SK-N-SH (cell line): ENCODE measurements around the gene ST6GALNAC6. TPM values are rescaled to one million over a fixed set of nuclear protein-coding genes. Genes with fewer than 3 reads are reported as not detected.

ENCODE experiments used
- CTCF ChIA-PET: fragments of 300-600, 350-600 bp; formaldehyde crosslinking; extraction: SDS; loops from one replicate; lab custom pipeline; 2021; lab: Yijun Ruan, JAX
- POLR2A ChIA-PET: fragments of 350-600 bp; sonication (Branson Sonifier 250); formaldehyde crosslinking; extraction: SDS; loops from one replicate; lab custom pipeline; 2020; ENCODE audit warnings: antibody characterized with exemption, inconsistent platforms; lab: Yijun Ruan, JAX
- DNase-seq: peaks from one replicate; pipeline ENCODE4 v3.0.0; 2012
- H2AFZ ChIP-seq: fragments of 200-600 bp; sonication (generic); 2 replicates; pipeline ENCODE4 v1.8.1; 2016; ENCODE audit warnings: antibody characterized with exemption, mild to moderate bottlenecking, low read depth
- H3F3A ChIP-seq: fragments of 200-600 bp; sonication (generic); replicated peaks from 2 replicates; pipeline ENCODE3; 2016; ENCODE audit warnings: antibody characterized with exemption, mild to moderate bottlenecking; ENCODE audit not compliant: insufficient read depth
- H3K27ac ChIP-seq, 2 experiments: fragments of 200-500 bp in 1 of 2; fragments of 200-600 bp in 1 of 2; sonication (Bioruptor generic) in 1 of 2; sonication (generic), shearing (Covaris generic) in 1 of 2; 2 replicates each; pipeline versions ENCODE4 v1.5.1 to v1.6.1; 2014 to 2016; ENCODE audit warnings: low read depth in 2 of 2, inconsistent platforms in 1 of 2, low read length in 1 of 2, mild to moderate bottlenecking in 1 of 2, mixed read lengths in 1 of 2
- H3K27me3 ChIP-seq: fragments of 200-600 bp; sonication (generic), shearing (Covaris generic); 2 replicates; pipeline ENCODE4 v1.6.1; 2016; ENCODE audit warnings: mixed run types; ENCODE audit not compliant: insufficient read depth
- H3K36me3 ChIP-seq, 2 experiments: fragments of 200-500 bp in 1 of 2; fragments of 200-600 bp in 1 of 2; sonication (Bioruptor generic) in 1 of 2; sonication (generic) in 1 of 2; replicated peaks in 1 of 2; 2 replicates each; pipeline versions ENCODE3 to v1.5.1; 2014 to 2016; ENCODE audit warnings: low read length in 1 of 2, mild to moderate bottlenecking in 1 of 2; ENCODE audit not compliant: insufficient read depth in 2 of 2, control insufficient read depth in 1 of 2
- H3K4me1 ChIP-seq, 2 experiments: fragments of 200-500 bp in 1 of 2; fragments of 200-600 bp in 1 of 2; sonication (Bioruptor generic) in 1 of 2; sonication (generic), shearing (Covaris generic) in 1 of 2; 2 replicates each; pipeline versions ENCODE4 v1.5.1 to v1.6.1; 2014 to 2016; ENCODE audit warnings: low read depth in 1 of 2, low read length in 1 of 2, mixed run types in 1 of 2; ENCODE audit not compliant: insufficient read depth in 2 of 2, control insufficient read depth in 1 of 2
- H3K4me2 ChIP-seq: fragments of 200-600 bp; sonication (generic), shearing (Covaris generic); 2 replicates; pipeline ENCODE4 v1.6.1; 2017; ENCODE audit warnings: mixed run types
- H3K4me3 ChIP-seq, 2 experiments: fragments of 200-500 bp in 1 of 2; fragments of 200-600 bp in 1 of 2; sonication (Bioruptor generic) in 1 of 2; sonication (generic), shearing (Covaris generic) in 1 of 2; 2 replicates each; pipeline versions ENCODE4 v1.5.1 to v1.8.1; 2014 to 2016; ENCODE audit warnings: low read depth in 2 of 2, inconsistent platforms in 1 of 2, low read length in 1 of 2, mild to moderate bottlenecking in 1 of 2, mixed read lengths in 1 of 2, moderate library complexity in 1 of 2
- H3K79me2 ChIP-seq: fragments of 200-600 bp; sonication (generic); 2 replicates; pipeline ENCODE4 v1.8.1; 2017; ENCODE audit warnings: mild to moderate bottlenecking; ENCODE audit not compliant: insufficient read depth
- H3K9ac ChIP-seq: fragments of 200-600 bp; sonication (generic); 2 replicates; pipeline ENCODE4 v1.6.1; 2017; ENCODE audit warnings: mixed run types
- H3K9me2 ChIP-seq: fragments of 200-600 bp; sonication (generic); 2 replicates; pipeline ENCODE4 v1.6.1; 2017; ENCODE audit warnings: mixed run types
- H3K9me3 ChIP-seq: fragments of 200-600 bp; sonication (generic); 2 replicates; pipeline ENCODE4 v1.6.1; 2017; ENCODE audit warnings: mixed run types, mild to moderate bottlenecking, moderate library complexity
- H4K20me1 ChIP-seq: fragments of 200-600 bp; sonication (generic); 2 replicates; pipeline ENCODE4 v1.6.1; 2017; ENCODE audit warnings: mild to moderate bottlenecking, mixed run types; ENCODE audit not compliant: insufficient read depth
- GABPA ChIP-seq: IDR thresholded peaks from 2 replicates; pipeline ENCODE4 v1.4.0; 2012; ENCODE audit warnings: low read depth, mild to moderate bottlenecking
- IRF3 ChIP-seq: fragments of 150-350 bp; IDR thresholded peaks from 2 replicates; pipeline ENCODE4 v1.6.1; 2016; ENCODE audit warnings: mild to moderate bottlenecking, low read depth, low read length
- NFIC ChIP-seq: IDR thresholded peaks from 2 replicates; pipeline ENCODE4 v1.4.0; 2012; ENCODE audit warnings: borderline replicate concordance
- RAD21 ChIP-seq: IDR thresholded peaks from 2 replicates; pipeline ENCODE4 v1.6.1; 2012; ENCODE audit warnings: mild to moderate bottlenecking, low read length
- RFX5 ChIP-seq: IDR thresholded peaks from 2 replicates; pipeline ENCODE4 v1.6.1; 2012; ENCODE audit warnings: mild to moderate bottlenecking, improper control_type of control experiment, low read length
- RXRA ChIP-seq: IDR thresholded peaks from 2 replicates; pipeline ENCODE4 v1.4.0; 2012; ENCODE audit warnings: low read depth, mild to moderate bottlenecking, borderline replicate concordance
- TAF1 ChIP-seq: IDR thresholded peaks from 2 replicates; pipeline ENCODE4 v1.6.1; 2012; ENCODE audit warnings: low read depth, mild to moderate bottlenecking, low read length, moderate library complexity, borderline replicate concordance
- TCF12 ChIP-seq: IDR thresholded peaks from 2 replicates; pipeline ENCODE4 v1.4.0; 2012
- WGBS: methylation state at CpG from one replicate; pipeline ENCODE4 v1.1.6; 2017; ENCODE audit warnings: low lambda C conversion rate; 5-methylcytosine and 5-hydroxymethylcytosine counted together
- polyA plus RNA-seq, 3 experiments: library from polyadenylated mRNA; depleted of rRNA; stranded (reverse); fragments of >200 nt; gene quantifications; 2 replicates each; pipeline ENCODE4 v1.2.3, GENCODE V29; 2012
- TF ChIP-seq, protein P1 (sequence below): IDR thresholded peaks from 2 replicates; pipeline ENCODE4 v1.4.0; 2012; ENCODE audit warnings: low read depth, borderline replicate concordance
- TF ChIP-seq, protein P2 (sequence below): fragments of 200-600 bp; sonication (generic); IDR thresholded peaks from 2 replicates; pipeline ENCODE4 v1.6.1; 2017; ENCODE audit warnings: antibody characterized with exemption, mild to moderate bottlenecking, moderate library complexity

Gene ST6GALNAC6
- polyA plus RNA-seq, 1 of the 3 experiments (the other 2 are of a cell fraction) = 34.8 TPM

- Histone ChIP-seq H3K9ac (no peak overlapping the region), H3K27ac (no peak overlapping the region), H3K79me2 (peaks cover 7% of the 10 kb centered on the region; the same call in 1 of the 2 replicates), H2AFZ (no peak overlapping the region), H4K20me1 (no peaks in the 10 kb centered on the region), H3K9me3 (no peaks in the 10 kb centered on the region), H3K4me1 (peaks cover 9 to 37% of the 10 kb centered on the region in 2 experiments; a peak in 2 of 4 replicates), H3K27me3 (no peaks in the 10 kb centered on the region), H3K36me3 (peaks cover 0 to 12% of the 10 kb centered on the region in 2 experiments), H3K4me2 (no peak overlapping the region), H3K9me2 (no peaks in the 10 kb centered on the region), H3F3A (no peaks in the 10 kb centered on the region), H3K4me3 (no peak overlapping the region)
- DNase-seq = peak; percentile 77
- ChIA-PET POLR2A (interaction anchor here (0.9 kb wide), 2 partner anchors 11 to 42 kb away, joined by 3 read pairs; no protein-coding TSS in a partner anchor), CTCF (interaction anchor here (0.6 to 10.6 kb wide), 11 partner anchors 9 to 168 kb away, joined by 3 to 116 read pairs (median 7); partner anchors contain the start of genes CDK9, ENG and TOR2A)
- TF ChIP-seq NFIC (no peak), RAD21 (no peak), GABPA (no peak), TAF1 (no peak), IRF3 (no peak), RXRA (no peak), TCF12 (no peak), RFX5 (no peak)
- TF ChIP-seq, protein P1, sequence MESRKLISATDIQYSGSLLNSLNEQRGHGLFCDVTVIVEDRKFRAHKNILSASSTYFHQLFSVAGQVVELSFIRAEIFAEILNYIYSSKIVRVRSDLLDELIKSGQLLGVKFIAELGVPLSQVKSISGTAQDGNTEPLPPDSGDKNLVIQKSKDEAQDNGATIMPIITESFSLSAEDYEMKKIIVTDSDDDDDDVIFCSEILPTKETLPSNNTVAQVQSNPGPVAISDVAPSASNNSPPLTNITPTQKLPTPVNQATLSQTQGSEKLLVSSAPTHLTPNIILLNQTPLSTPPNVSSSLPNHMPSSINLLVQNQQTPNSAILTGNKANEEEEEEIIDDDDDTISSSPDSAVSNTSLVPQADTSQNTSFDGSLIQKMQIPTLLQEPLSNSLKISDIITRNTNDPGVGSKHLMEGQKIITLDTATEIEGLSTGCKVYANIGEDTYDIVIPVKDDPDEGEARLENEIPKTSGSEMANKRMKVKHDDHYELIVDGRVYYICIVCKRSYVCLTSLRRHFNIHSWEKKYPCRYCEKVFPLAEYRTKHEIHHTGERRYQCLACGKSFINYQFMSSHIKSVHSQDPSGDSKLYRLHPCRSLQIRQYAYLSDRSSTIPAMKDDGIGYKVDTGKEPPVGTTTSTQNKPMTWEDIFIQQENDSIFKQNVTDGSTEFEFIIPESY = no peak
- TF ChIP-seq, protein P2, sequence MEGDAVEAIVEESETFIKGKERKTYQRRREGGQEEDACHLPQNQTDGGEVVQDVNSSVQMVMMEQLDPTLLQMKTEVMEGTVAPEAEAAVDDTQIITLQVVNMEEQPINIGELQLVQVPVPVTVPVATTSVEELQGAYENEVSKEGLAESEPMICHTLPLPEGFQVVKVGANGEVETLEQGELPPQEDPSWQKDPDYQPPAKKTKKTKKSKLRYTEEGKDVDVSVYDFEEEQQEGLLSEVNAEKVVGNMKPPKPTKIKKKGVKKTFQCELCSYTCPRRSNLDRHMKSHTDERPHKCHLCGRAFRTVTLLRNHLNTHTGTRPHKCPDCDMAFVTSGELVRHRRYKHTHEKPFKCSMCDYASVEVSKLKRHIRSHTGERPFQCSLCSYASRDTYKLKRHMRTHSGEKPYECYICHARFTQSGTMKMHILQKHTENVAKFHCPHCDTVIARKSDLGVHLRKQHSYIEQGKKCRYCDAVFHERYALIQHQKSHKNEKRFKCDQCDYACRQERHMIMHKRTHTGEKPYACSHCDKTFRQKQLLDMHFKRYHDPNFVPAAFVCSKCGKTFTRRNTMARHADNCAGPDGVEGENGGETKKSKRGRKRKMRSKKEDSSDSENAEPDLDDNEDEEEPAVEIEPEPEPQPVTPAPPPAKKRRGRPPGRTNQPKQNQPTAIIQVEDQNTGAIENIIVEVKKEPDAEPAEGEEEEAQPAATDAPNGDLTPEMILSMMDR = no peak
- WGBS = 82% methylated on average over 7 of the region's 19 CpGs
Observed at GRCh38 chr9:127873223-127873691, 26.1 kb downstream of the ST6GALNAC6 start.
